Middle frontal gyrus (tissue), 1 donor: ENCODE measurements around the gene LARGE2.
A peak's percentile ranks its signal among the peaks of the same experiment; 100 is the strongest.

Experiments
- DNase-seq: peaks from one replicate; pipeline ENCODE4 v3.0.0-alpha.2; 2015; ENCODE audit warnings: low spot score; ENCODE audit errors: extremely low spot score

LARGE2 gene

GRCh38 chr11:45913942-45914635 lies 8.4 kb upstream of the LARGE2 start:
- DNase-seq, result no peak

GRCh38 chr11:45915446-45915845 lies 7.0 kb upstream of the LARGE2 start:
- no peak for DNase-seq

- DNase-seq, result no peak
Measured at GRCh38 chr11:45917286-45917622, 5.2 kb upstream of the LARGE2 start.

- peak; percentile 92 for DNase-seq
Measured at GRCh38 chr11:45917623-45918330, 4.7 kb upstream of the LARGE2 start, which contains the start of gene PEX16. Gene PEX16 (minus strand): TSS chr11:45917877. CDS start chr11:45917811, 66 bp downstream.

- peak; percentile 57 for DNase-seq
Measured at GRCh38 chr11:45918331-45918941, 4.0 kb upstream of the LARGE2 start.

- no peak for DNase-seq
Measured at GRCh38 chr11:45918962-45919675, 3.3 kb upstream of the LARGE2 start.

GRCh38 chr11:45919806-45920530 lies 2.5 kb upstream of the LARGE2 start:
- no peak for DNase-seq

- no peak for DNase-seq
Measured at GRCh38 chr11:45920531-45921477, 1.7 kb upstream of the LARGE2 start.

GRCh38 chr11:45921561-45922424 lies 663 bp upstream of the LARGE2 start:
- DNase-seq, result no peak

- no peak for DNase-seq
Measured at GRCh38 chr11:45924036-45924915, 1.8 kb downstream of the LARGE2 start.

- no peak for DNase-seq
Measured at GRCh38 chr11:45924927-45925326, 2.5 kb downstream of the LARGE2 start.

GRCh38 chr11:45925550-45925949 lies 3.1 kb downstream of the LARGE2 start:
- no peak for DNase-seq

GRCh38 chr11:45926001-45926401 lies 3.5 kb downstream of the LARGE2 start:
- no peak for DNase-seq

GRCh38 chr11:45926536-45927331 lies 4.3 kb downstream of the LARGE2 start:
- no peak for DNase-seq

- DNase-seq, result no peak
Measured at GRCh38 chr11:45927332-45927683, 4.9 kb downstream of the LARGE2 start.

- no peak for DNase-seq
Measured at GRCh38 chr11:45927684-45928413, 5.4 kb downstream of the LARGE2 start.
